ENCODE results near the gene P4HA2.

The P4HA2 gene

DNA sequence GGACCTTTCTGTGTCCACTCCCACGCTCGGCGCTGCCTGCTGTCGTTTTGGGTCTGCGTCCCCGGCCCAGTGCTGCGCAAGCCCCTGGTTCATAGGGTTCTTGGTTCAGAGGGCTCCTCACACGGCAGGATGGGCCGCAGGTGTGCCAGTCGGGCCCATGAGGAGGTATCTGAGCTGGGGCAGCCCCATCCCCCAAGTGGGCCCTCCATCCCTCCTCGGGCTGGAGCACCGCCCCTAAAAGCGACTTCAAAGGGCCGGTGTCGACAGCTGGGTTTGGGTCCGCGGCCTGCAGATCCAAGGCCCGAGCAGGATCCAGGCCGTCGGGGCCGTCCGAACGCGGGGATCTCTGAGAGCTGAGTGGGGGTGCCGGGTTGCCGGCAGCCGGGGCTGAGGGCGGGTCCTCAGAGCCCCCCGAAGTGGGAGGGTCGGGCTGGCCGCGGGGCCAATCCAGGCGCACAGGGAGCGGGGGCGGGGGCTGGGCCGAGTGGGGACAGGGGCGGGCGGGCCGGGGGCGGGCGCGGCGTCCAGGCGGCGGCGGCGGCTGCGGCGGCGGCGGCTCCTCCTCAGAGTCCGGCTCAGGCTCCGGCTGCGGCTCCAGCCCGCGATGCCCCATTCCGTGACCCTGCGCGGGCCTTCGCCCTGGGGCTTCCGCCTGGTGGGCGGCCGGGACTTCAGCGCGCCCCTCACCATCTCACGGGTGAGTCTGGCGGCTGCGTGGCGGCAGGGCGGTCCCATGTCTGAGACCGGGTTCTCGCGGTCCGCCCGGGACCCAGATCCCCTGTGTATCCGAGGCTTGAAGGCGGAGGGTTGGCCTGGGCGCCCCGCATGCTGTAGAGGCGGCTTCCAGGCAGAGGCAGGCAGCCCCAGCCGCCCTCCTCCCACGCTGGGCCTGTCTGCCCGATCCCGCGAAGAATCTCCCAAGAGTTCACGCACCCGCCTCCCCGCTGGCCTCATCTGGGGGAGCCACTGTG is 29.8 kb upstream of the P4HA2 start, which contains the start of gene PDLIM4:
Gene PDLIM4, plus strand, starts transcription at position 566 of the 971 bp plus-strand sequence. Its CDS starts 39 bp downstream, at position 605.
- TF ChIP-seq, protein P1, sequence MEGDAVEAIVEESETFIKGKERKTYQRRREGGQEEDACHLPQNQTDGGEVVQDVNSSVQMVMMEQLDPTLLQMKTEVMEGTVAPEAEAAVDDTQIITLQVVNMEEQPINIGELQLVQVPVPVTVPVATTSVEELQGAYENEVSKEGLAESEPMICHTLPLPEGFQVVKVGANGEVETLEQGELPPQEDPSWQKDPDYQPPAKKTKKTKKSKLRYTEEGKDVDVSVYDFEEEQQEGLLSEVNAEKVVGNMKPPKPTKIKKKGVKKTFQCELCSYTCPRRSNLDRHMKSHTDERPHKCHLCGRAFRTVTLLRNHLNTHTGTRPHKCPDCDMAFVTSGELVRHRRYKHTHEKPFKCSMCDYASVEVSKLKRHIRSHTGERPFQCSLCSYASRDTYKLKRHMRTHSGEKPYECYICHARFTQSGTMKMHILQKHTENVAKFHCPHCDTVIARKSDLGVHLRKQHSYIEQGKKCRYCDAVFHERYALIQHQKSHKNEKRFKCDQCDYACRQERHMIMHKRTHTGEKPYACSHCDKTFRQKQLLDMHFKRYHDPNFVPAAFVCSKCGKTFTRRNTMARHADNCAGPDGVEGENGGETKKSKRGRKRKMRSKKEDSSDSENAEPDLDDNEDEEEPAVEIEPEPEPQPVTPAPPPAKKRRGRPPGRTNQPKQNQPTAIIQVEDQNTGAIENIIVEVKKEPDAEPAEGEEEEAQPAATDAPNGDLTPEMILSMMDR (conservative IDR thresholded peaks at IDR 0.05): no peak
- TF ChIP-seq ZFX (IDR thresholded peaks at IDR 0.05): no peak
- no peak within 1 kb of the TSS for H3K27ac ChIP-seq

DNA sequence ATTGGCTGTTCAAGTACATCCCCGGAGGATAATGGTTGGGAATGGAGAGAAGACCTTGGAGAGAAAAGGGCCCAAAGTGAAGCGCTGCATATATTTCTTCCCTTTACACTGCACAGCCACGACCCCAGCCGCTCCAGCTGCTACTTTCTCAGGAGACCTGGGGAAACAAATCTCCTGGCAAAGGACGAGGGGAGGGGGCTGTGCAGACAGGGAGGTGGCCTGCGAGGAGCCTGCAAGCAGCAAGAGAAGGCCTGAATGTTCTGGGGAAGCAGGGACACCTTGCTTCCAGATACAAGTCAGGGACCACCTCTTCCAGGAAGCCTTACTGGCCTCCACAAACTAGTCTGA is 29.1 kb upstream of the P4HA2 start:
- no peak overlapping the region for H3K27ac ChIP-seq
- TF ChIP-seq, protein P1 (conservative IDR thresholded peaks at IDR 0.05): no peak
- no peak for TF ChIP-seq ZFX (IDR thresholded peaks at IDR 0.05)

DNA sequence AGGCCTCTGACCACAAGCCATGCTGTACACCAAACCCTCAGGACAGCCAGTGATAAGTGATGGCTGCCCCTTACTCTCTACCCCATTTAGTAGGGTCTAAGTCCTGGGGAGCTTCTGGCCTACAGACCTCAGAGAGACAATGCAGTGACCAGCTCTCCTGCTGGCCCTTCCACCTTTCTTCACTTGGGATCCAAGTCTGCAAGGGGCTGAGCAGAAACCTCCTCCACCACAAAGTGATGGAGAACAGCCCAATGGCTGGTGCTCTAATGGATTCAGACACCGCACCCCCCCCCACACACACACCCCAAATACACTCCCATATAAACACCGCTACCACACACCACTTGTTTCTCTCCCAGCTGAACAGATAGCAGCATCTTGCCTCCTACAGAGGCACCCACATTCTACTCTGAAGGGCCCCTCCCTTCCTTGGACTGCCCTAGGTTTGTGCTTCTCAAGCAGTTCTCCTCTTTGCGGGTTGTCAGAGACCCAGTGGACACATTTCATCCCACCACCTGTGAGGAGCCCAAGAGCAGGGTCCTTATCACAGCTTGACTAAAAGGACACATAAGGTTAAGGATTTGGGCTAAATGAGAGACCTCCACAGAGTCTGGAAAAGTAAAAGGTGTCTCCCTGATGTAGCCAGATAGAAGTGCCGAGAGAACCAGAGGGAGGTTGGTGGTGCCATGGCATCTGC is 28.6 kb upstream of the P4HA2 start:
- TF ChIP-seq, protein P1 (conservative IDR thresholded peaks at IDR 0.05): no peak
- TF ChIP-seq ZFX (IDR thresholded peaks at IDR 0.05): no peak

DNA sequence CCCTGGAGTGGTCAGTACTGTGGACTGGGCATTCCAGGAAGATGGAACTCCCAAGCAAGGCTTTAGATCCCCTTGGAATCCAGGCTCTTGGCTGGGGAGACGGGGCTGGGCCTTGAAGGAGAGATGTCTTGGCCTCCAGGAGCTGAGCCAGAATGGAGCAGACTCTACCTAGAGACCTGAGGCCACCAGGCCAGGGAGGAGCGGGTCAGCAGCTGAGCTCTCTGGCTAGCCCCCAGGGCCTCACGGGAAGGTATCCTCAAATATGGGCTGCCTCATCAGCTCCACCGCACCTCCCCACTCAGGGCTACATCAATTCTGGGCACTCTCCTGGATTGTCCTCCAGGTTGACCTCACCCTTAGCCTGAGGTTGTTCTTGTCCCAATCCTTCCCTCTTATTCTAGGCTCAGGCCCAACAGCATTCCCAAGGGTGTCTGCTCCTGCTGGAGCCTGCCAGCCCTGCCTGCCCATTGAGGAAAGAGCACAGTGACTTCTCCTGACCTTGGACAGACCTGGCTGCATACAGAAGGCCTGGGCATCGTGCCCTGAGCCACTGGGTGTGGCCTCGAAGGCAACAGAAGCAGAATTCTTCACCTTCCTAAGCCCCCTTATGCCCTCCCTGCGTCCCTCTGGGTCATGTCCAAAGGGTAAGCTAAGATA is 26.8 kb upstream of the P4HA2 start:
- TF ChIP-seq ZFX (IDR thresholded peaks at IDR 0.05): no peak
- TF ChIP-seq, protein P1 (conservative IDR thresholded peaks at IDR 0.05): no peak
- H3K27ac ChIP-seq: peak overlapping the region; percentile 38

More for the DNA sequence above, 28.6 kb upstream of the P4HA2 start:
- H3K27ac ChIP-seq: no peak overlapping the region

DNA sequence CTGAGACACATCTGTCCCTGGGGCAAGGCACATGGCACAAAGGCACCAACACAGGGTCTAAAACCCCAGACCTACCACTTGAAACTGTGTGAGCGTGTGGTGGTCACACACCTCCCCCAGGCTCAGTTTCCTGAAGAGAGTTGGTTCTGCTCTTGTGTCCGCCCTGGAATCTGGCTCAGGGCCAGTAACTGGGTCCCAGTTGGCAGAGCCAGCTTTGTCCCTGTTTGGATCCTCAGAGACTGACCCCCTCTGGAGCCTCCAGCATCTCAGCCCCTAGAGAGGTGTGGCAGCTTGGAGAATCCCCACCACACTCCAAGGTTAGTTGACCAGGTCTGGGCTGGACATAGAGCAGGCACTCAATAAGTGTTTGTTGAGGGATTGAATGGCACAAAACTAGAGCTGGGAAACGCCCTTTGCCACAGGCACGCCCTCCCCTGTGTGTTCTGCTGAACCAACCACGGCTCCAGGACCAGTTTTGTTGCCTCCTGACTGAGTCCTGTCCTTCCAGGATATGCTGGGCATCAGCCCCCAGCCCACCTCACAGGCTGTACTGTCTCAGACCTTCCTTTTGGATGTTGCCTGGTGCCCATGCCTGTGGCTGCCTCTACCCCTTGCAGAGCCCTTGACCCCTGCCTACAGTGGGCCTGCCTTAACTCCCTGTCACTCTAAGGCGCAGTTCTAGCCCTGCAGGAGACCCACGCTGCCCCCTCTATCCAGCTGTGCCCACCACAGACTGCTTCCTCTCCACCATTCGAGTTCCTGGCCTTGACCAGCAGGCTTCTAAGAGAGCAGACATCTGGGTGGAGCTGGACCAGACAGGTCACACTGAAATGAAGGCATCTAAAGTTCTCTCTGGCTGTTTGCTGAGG is 26.0 kb upstream of the P4HA2 start:
- no peak for TF ChIP-seq ZFX (IDR thresholded peaks at IDR 0.05)
- H3K27ac ChIP-seq: peak overlapping the region; percentile 38

DNA sequence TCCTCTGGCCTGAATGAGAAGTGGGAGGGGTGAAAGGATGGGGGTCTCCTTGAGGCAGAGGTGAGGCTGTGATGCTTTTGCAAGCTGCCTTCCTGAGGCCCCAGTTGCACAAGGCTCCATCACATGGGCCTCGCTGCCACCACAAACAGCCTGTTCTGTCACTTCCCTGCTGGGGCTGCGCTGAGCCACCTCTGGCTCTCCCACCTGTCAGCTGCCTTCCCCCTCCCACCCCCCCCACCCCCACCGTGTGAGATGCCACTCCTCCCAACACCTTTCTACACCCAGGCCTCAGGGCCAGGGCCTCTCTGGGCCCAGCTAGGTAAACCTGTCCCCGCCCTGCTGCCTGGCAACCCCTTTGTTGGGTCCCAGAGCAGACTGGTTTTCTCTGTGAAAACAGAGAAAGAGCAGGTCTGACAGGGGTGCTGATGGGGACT is 25.4 kb upstream of the P4HA2 start:
- TF ChIP-seq ZFX (IDR thresholded peaks at IDR 0.05): no peak
- TF ChIP-seq, protein P1 (conservative IDR thresholded peaks at IDR 0.05): no peak
- no peak overlapping the region for H3K27ac ChIP-seq

DNA sequence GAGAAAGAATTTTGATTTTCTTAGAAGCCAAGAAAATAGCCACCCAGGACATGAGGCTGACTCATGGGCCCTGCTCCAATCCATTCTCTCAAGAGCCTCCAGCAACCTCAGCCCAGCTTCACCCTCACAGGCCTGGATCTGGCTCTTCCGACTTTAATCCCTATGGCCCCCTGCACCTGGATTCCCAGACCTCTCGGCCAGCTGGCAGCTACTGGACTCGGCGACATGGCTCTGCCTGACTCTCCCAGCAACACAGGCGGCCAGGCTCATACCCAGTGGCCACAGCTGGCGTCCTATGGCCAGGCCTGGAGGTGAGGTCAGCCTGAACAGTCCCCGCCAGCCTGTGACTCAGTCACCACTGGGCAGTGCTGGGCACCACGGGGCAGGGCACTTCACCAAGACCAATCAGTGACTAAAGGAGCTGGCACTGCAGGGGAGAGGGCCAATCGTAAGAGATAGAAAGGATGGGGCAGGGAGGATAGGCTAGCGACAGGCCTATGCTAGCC is 23.6 kb upstream of the P4HA2 start:
- no peak overlapping the region for H3K27ac ChIP-seq
- TF ChIP-seq, protein P1 (conservative IDR thresholded peaks at IDR 0.05): no peak
- no peak for TF ChIP-seq ZFX (IDR thresholded peaks at IDR 0.05)

Measured in C4-2B (cell line).